H1 (cell line): ENCODE measurements around the gene ATP2B1. TPM values are rescaled to one million over a fixed set of nuclear protein-coding genes. Genes with fewer than 3 reads are reported as not detected.

Source experiments
- FOSL1 ChIP-seq: IDR thresholded peaks from 2 replicates; pipeline ENCODE4 v1.6.1; 2011; ENCODE audit warnings: mild to moderate bottlenecking, low read depth, low read length, moderate library complexity; ENCODE audit not compliant: insufficient read depth
- GABPA ChIP-seq: IDR thresholded peaks from 2 replicates; pipeline ENCODE4 v1.6.1; 2011; ENCODE audit warnings: mild to moderate bottlenecking, low read length, moderate library complexity, borderline replicate concordance; ENCODE audit not compliant: insufficient read depth
- PHF8 ChIP-seq: fragments of 200-600 bp; sonication (generic); conservative IDR thresholded peaks from 2 replicates; pipeline ENCODE4 v1.7.1; 2012; ENCODE audit warnings: low read depth, mild to moderate bottlenecking, inconsistent platforms, low read length, moderate library complexity
- RFX5 ChIP-seq: IDR thresholded peaks from 2 replicates; pipeline ENCODE4 v1.6.1; 2011; ENCODE audit warnings: low read depth, low read length, improper control_type of control experiment, borderline replicate concordance
- RNF2 ChIP-seq: fragments of 200-900, 300-1000 bp; sonication (generic); IDR thresholded peaks from 2 replicates; pipeline ENCODE4 v1.7.1; 2016; ENCODE audit warnings: borderline replicate concordance, low read depth, mild to moderate bottlenecking, antibody characterized with exemption, low read length; ENCODE audit not compliant: poor library complexity, severe bottlenecking; ENCODE audit errors: missing control alignments
- RXRA ChIP-seq: IDR thresholded peaks from 2 replicates; pipeline ENCODE4 v1.6.1; 2011; ENCODE audit warnings: low read depth, mild to moderate bottlenecking, low read length, moderate library complexity; ENCODE audit not compliant: insufficient read depth
- SIX5 ChIP-seq: IDR thresholded peaks from 2 replicates; pipeline ENCODE4 v1.6.1; 2011; ENCODE audit warnings: mild to moderate bottlenecking, low read depth, low read length
- ZNF274 ChIP-seq: IDR thresholded peaks from 2 replicates; pipeline ENCODE4 v1.7.0; 2012; ENCODE audit warnings: low read length, borderline replicate concordance; ENCODE audit errors: extremely low read depth
- polyA plus RNA-seq, 7 experiments: library from polyadenylated mRNA; depleted of rRNA in 3 of 7; stranded (reverse) in 5 of 7; unstranded in 2 of 7; fragments of >200 nt in 5 of 7; fragments of 200-250 nt in 2 of 7; gene quantifications; 1 replicate in 5 of 7; 2 replicates in 1 of 7; 4 replicates in 1 of 7; pipeline versions ENCODE4 v1.2.1 to v1.2.3, GENCODE V29; 2011 to 2013; ENCODE audit warnings: missing spikeins in 2 of 7, mixed read lengths in 2 of 7
- total RNA-seq: library from RNA; stranded (reverse); fragmentation: NEBNext Ultra II Directional; extraction: Animal tissue kit (Norgen Biotek cat#: 25700); gene quantifications from 2 replicates; pipeline ENCODE4 v1.2.1, GENCODE V29; 2021
- TF ChIP-seq, protein P1 (sequence below): fragments of 300-600 bp; sonication (generic); IDR thresholded peaks from 2 replicates; pipeline ENCODE4 v1.7.1; 2012; ENCODE audit warnings: low read length, moderate library complexity, mild to moderate bottlenecking, inconsistent platforms; ENCODE audit not compliant: insufficient replicate concordance

ATP2B1 gene
- total and polyA plus RNA-seq, 2 of the 8 experiments (the other 6 are each of a cell fraction or from before 2014, with no cell fraction given), result 4.3 to 32.0 TPM

DNA sequence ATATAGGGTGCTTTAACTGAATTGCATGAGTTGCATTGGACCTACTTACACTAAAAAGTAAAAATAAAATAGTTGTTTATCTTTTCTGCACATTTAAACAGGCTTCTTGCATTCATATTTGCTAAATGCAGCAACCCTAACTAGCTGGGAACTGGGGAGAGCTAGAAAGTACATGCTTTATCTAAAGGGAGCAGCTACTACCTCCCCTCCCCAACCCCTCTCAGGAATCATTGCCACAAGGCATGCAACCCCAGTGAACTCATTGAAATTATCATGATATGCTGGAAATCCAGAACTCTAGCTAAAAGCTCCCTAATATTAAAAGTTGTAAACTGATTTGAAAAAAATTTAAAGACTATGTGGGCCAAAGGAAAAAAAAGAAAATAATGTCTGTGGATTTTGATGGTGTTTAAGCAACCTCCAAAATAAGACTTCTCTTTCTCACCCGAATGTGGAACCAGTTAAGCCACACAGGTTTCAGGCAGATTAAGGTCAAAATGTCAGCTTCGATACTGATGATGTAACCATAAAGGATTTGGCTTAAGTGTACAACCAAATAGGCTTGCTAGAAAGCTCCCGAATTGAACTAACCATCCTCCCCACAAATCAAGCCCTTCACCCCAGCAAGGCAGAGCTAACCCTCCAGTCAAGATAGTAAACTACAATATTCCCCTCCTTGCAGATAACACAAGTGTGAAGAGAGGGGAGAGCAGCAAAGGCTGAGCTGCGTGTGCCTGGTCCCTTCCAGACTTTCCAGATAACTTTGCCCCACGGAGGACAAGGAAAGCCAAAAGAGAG is 169.0 kb downstream of the ATP2B1 start (continued):
- TF ChIP-seq, protein P1, sequence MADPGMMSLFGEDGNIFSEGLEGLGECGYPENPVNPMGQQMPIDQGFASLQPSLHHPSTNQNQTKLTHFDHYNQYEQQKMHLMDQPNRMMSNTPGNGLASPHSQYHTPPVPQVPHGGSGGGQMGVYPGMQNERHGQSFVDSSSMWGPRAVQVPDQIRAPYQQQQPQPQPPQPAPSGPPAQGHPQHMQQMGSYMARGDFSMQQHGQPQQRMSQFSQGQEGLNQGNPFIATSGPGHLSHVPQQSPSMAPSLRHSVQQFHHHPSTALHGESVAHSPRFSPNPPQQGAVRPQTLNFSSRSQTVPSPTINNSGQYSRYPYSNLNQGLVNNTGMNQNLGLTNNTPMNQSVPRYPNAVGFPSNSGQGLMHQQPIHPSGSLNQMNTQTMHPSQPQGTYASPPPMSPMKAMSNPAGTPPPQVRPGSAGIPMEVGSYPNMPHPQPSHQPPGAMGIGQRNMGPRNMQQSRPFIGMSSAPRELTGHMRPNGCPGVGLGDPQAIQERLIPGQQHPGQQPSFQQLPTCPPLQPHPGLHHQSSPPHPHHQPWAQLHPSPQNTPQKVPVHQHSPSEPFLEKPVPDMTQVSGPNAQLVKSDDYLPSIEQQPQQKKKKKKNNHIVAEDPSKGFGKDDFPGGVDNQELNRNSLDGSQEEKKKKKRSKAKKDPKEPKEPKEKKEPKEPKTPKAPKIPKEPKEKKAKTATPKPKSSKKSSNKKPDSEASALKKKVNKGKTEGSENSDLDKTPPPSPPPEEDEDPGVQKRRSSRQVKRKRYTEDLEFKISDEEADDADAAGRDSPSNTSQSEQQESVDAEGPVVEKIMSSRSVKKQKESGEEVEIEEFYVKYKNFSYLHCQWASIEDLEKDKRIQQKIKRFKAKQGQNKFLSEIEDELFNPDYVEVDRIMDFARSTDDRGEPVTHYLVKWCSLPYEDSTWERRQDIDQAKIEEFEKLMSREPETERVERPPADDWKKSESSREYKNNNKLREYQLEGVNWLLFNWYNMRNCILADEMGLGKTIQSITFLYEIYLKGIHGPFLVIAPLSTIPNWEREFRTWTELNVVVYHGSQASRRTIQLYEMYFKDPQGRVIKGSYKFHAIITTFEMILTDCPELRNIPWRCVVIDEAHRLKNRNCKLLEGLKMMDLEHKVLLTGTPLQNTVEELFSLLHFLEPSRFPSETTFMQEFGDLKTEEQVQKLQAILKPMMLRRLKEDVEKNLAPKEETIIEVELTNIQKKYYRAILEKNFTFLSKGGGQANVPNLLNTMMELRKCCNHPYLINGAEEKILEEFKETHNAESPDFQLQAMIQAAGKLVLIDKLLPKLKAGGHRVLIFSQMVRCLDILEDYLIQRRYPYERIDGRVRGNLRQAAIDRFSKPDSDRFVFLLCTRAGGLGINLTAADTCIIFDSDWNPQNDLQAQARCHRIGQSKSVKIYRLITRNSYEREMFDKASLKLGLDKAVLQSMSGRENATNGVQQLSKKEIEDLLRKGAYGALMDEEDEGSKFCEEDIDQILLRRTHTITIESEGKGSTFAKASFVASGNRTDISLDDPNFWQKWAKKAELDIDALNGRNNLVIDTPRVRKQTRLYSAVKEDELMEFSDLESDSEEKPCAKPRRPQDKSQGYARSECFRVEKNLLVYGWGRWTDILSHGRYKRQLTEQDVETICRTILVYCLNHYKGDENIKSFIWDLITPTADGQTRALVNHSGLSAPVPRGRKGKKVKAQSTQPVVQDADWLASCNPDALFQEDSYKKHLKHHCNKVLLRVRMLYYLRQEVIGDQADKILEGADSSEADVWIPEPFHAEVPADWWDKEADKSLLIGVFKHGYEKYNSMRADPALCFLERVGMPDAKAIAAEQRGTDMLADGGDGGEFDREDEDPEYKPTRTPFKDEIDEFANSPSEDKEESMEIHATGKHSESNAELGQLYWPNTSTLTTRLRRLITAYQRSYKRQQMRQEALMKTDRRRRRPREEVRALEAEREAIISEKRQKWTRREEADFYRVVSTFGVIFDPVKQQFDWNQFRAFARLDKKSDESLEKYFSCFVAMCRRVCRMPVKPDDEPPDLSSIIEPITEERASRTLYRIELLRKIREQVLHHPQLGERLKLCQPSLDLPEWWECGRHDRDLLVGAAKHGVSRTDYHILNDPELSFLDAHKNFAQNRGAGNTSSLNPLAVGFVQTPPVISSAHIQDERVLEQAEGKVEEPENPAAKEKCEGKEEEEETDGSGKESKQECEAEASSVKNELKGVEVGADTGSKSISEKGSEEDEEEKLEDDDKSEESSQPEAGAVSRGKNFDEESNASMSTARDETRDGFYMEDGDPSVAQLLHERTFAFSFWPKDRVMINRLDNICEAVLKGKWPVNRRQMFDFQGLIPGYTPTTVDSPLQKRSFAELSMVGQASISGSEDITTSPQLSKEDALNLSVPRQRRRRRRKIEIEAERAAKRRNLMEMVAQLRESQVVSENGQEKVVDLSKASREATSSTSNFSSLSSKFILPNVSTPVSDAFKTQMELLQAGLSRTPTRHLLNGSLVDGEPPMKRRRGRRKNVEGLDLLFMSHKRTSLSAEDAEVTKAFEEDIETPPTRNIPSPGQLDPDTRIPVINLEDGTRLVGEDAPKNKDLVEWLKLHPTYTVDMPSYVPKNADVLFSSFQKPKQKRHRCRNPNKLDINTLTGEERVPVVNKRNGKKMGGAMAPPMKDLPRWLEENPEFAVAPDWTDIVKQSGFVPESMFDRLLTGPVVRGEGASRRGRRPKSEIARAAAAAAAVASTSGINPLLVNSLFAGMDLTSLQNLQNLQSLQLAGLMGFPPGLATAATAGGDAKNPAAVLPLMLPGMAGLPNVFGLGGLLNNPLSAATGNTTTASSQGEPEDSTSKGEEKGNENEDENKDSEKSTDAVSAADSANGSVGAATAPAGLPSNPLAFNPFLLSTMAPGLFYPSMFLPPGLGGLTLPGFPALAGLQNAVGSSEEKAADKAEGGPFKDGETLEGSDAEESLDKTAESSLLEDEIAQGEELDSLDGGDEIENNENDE, result no peak
- no peak for TF ChIP-seq RFX5
- no peak for TF ChIP-seq GABPA
- no peak for TF ChIP-seq PHF8
- TF ChIP-seq RNF2, result no peak
- no peak for TF ChIP-seq RXRA
- TF ChIP-seq ZNF274, result no peak
- TF ChIP-seq SIX5, result no peak
- TF ChIP-seq FOSL1, result no peak
